K562 (cell line): ENCODE results near the gene SMCO1. TPM values are rescaled to one million over a fixed set of nuclear protein-coding genes. Genes with fewer than 3 reads are reported as not detected.
A peak's percentile ranks its signal among the peaks of the same experiment; 100 is the strongest.

ENCODE experiments used
- CBX1 ChIP-seq: sonication (generic); IDR thresholded peaks from 2 replicates; pipeline ENCODE4 v1.6.1; 2016; ENCODE audit warnings: antibody characterized with exemption, low read depth, mild to moderate bottlenecking
- CCAR2 ChIP-seq: fragments of 200-400 bp; formaldehyde crosslinking; IDR thresholded peaks from 2 replicates; pipeline ENCODE4 v1.6.1; 2017; ENCODE audit warnings: mild to moderate bottlenecking, low read depth, low read length
- CCNT2 ChIP-seq: IDR thresholded peaks from 2 replicates; pipeline ENCODE4 v1.6.1; 2011; ENCODE audit warnings: borderline replicate concordance, low read depth, mild to moderate bottlenecking, moderate library complexity, mixed read lengths, low read length; ENCODE audit not compliant: insufficient read length; ENCODE audit errors: extremely low read depth
- COPS2 ChIP-seq: fragments of 450-650 bp; conservative IDR thresholded peaks from 2 replicates; pipeline ENCODE4 v1.6.1; 2016; ENCODE audit warnings: mild to moderate bottlenecking, moderate library complexity
- CREB3 ChIP-seq: fragments of 450-650 bp; conservative IDR thresholded peaks from 2 replicates; pipeline ENCODE4 v1.6.1; 2016; ENCODE audit warnings: missing genetic modification characterization, low read depth, mild to moderate bottlenecking, missing compliant biosample characterization, moderate library complexity
- EHMT2 ChIP-seq: fragments of 450-650 bp; IDR thresholded peaks from 2 replicates; pipeline ENCODE4 v1.6.1; 2018; ENCODE audit warnings: antibody characterized with exemption
- EWSR1 ChIP-seq: fragments of 450-650 bp; IDR thresholded peaks from 2 replicates; pipeline ENCODE4 v1.6.1; 2018; ENCODE audit warnings: borderline replicate concordance, mild to moderate bottlenecking, low read depth, moderate library complexity; ENCODE audit not compliant: partially characterized antibody
- MLLT1 ChIP-seq, 2 experiments: fragments of 450-650 bp; IDR thresholded peaks; 2 replicates each; pipeline ENCODE4 v1.6.1; 2016
- NCOA4 ChIP-seq: fragments of 450-650 bp; IDR thresholded peaks from 2 replicates; pipeline ENCODE4 v1.6.1; 2018; ENCODE audit warnings: mild to moderate bottlenecking; ENCODE audit not compliant: partially characterized antibody
- NCOR1 ChIP-seq: fragments of 450-650 bp; IDR thresholded peaks from 2 replicates; pipeline ENCODE4 v1.6.1; 2016; ENCODE audit warnings: mild to moderate bottlenecking, moderate library complexity
- PHF8 ChIP-seq: fragments of 200-600 bp; sonication (generic); IDR thresholded peaks from 2 replicates; pipeline ENCODE4 v1.6.1; 2012; ENCODE audit warnings: mixed run types, mild to moderate bottlenecking, inconsistent platforms, low read length, moderate library complexity, borderline replicate concordance
- POLR2A ChIP-seq: fragments of 450-650 bp; conservative IDR thresholded peaks from 2 replicates; pipeline ENCODE4 v1.6.1; 2016
- PTBP1 ChIP-seq: fragments of 200-400 bp; formaldehyde crosslinking; IDR thresholded peaks from 2 replicates; pipeline ENCODE4 v1.6.1; 2017; ENCODE audit warnings: low read depth, low read length
- PTTG1 ChIP-seq: fragments of 450-650 bp; IDR thresholded peaks from 2 replicates; pipeline ENCODE4 v1.6.1; 2016; ENCODE audit warnings: low read depth, mild to moderate bottlenecking, missing genetic modification characterization, missing compliant biosample characterization
- RBM14 ChIP-seq: fragments of 200-400 bp; formaldehyde crosslinking; IDR thresholded peaks from 2 replicates; pipeline ENCODE4 v1.6.1; 2018; ENCODE audit warnings: low read depth, mild to moderate bottlenecking, low read length, moderate library complexity, borderline replicate concordance; ENCODE audit not compliant: insufficient read depth
- ZC3H11A ChIP-seq: IDR thresholded peaks from 2 replicates; pipeline ENCODE4 v1.6.1; 2012; ENCODE audit warnings: low read depth, low read length, improper control_type of control experiment
- ZKSCAN3 ChIP-seq: fragments of 250-450 bp; sonication (Bioruptor Pico); IDR thresholded peaks from 2 replicates; pipeline ENCODE4 v1.4.0; 2020
- ZNF263 ChIP-seq: sonication (generic); formaldehyde crosslinking; IDR thresholded peaks from 2 replicates; pipeline ENCODE4 v1.8.0; 2022; ENCODE audit warnings: mild to moderate bottlenecking, missing genetic modification reagents, borderline replicate concordance
- ZSCAN32 ChIP-seq: fragments of 450-650 bp; formaldehyde crosslinking; IDR thresholded peaks from 2 replicates; pipeline ENCODE4 v1.4.0; 2020; ENCODE audit warnings: mild to moderate bottlenecking, moderate library complexity
- polyA plus RNA-seq, 8 experiments: library from polyadenylated mRNA; depleted of rRNA in 4 of 8; stranded (reverse) in 5 of 8; unstranded in 3 of 8; fragments of >200 nt; fragmentation: Nextera tagmentation in 2 of 8; fragmentation: Illumina TruSeq in 1 of 8; extraction: Ambion mirVana in 2 of 8; extraction: Trizol in 1 of 8; gene quantifications; 2 replicates each; pipeline versions ENCODE4 v1.2.1 to v1.2.3, GENCODE V29; 2011 to 2014; ENCODE audit warnings: inconsistent platforms in 1 of 8, missing spikeins in 1 of 8
- total RNA-seq, 7 experiments: library from RNA; depleted of rRNA in 6 of 7; stranded (reverse); fragments of >200 nt in 6 of 7; fragmentation: Illumina TruSeq in 2 of 7; extraction: Trizol in 2 of 7; gene quantifications; 2 replicates each; pipeline versions ENCODE4 v1.2.1 to v1.2.3, GENCODE V29; 2011 to 2021; ENCODE audit warnings: low replicate concordance in 1 of 7
- TF ChIP-seq, protein P1 (sequence below): sonication (generic); formaldehyde crosslinking; IDR thresholded peaks from 2 replicates; pipeline ENCODE4 v1.8.0; 2022; ENCODE audit warnings: mild to moderate bottlenecking, low read depth, missing genetic modification reagents
- TF ChIP-seq, protein P2 (sequence below): fragments of 250-450 bp; sonication (Bioruptor Pico); IDR thresholded peaks from 2 replicates; pipeline ENCODE4 v1.8.0; 2022; ENCODE audit warnings: inconsistent platforms, mild to moderate bottlenecking, moderate library complexity, borderline replicate concordance
- TF ChIP-seq, protein P3 (sequence below): fragments of 250-450 bp; sonication (Bioruptor Pico); IDR thresholded peaks from 2 replicates; pipeline ENCODE4 v1.5.0; 2021

Gene SMCO1
- total and polyA plus RNA-seq, 9 of the 15 experiments (the other 6 are each of a cell fraction or from before 2014, with no cell fraction given) = 0.05 to 0.35 (median 0.12) TPM; not detected in 5

GRCh38 chr3:196503196-196504076 is 11.7 kb downstream of the SMCO1 start, which contains the start of gene RNF168 (continued):
- TF ChIP-seq MLLT1 (IDR thresholded peaks at IDR 0.05) (peak; percentile 72 to 87; a peak in 3 of 4 replicates), NCOR1 (peak; percentile 76), EHMT2 (no peak), COPS2 (no peak), CCAR2 (no peak), ZSCAN32 (no peak), CBX1 (0 out of 2 replicates have a peak, but pooled peaks have one; percentile 39), POLR2A (peak; percentile 92), RBM14 (no peak), NCOA4 (no peak), PHF8 (peak; percentile 59; the same call in 1 of the 2 replicates), EWSR1 (no peak), ZNF263 (CRISPR knock-in tag) (peak; percentile 36; the same call in 1 of the 2 replicates), CREB3 (tag) (no peak), ZKSCAN3 (CRISPR knock-in tag) (no peak), PTBP1 (0 out of 2 replicates have a peak, but pooled peaks have one; percentile 8), CCNT2 (peak; percentile 98), PTTG1 (no peak), ZC3H11A (no peak)
- TF ChIP-seq, protein P1, sequence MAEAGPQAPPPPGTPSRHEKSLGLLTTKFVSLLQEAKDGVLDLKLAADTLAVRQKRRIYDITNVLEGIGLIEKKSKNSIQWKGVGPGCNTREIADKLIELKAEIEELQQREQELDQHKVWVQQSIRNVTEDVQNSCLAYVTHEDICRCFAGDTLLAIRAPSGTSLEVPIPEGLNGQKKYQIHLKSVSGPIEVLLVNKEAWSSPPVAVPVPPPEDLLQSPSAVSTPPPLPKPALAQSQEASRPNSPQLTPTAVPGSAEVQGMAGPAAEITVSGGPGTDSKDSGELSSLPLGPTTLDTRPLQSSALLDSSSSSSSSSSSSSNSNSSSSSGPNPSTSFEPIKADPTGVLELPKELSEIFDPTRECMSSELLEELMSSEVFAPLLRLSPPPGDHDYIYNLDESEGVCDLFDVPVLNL (CRISPR knock-in tag) = no peak
- TF ChIP-seq, protein P2, sequence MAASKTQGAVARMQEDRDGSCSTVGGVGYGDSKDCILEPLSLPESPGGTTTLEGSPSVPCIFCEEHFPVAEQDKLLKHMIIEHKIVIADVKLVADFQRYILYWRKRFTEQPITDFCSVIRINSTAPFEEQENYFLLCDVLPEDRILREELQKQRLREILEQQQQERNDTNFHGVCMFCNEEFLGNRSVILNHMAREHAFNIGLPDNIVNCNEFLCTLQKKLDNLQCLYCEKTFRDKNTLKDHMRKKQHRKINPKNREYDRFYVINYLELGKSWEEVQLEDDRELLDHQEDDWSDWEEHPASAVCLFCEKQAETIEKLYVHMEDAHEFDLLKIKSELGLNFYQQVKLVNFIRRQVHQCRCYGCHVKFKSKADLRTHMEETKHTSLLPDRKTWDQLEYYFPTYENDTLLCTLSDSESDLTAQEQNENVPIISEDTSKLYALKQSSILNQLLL = no peak
- TF ChIP-seq, protein P3, sequence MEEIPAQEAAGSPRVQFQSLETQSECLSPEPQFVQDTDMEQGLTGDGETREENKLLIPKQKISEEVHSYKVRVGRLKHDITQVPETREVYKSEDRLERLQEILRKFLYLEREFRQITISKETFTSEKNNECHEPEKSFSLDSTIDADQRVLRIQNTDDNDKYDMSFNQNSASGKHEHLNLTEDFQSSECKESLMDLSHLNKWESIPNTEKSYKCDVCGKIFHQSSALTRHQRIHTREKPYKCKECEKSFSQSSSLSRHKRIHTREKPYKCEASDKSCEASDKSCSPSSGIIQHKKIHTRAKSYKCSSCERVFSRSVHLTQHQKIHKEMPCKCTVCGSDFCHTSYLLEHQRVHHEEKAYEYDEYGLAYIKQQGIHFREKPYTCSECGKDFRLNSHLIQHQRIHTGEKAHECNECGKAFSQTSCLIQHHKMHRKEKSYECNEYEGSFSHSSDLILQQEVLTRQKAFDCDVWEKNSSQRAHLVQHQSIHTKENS (CRISPR knock-in tag) = no peak
